ENCODE measurements around the gene HES5. TPM values are rescaled to one million over a fixed set of nuclear protein-coding genes. Genes with fewer than 3 reads are reported as not detected.
A peak's percentile ranks its signal among the peaks of the same experiment; 100 is the strongest.

HES5 gene
- total RNA-seq, 1 donor = not detected

DNA sequence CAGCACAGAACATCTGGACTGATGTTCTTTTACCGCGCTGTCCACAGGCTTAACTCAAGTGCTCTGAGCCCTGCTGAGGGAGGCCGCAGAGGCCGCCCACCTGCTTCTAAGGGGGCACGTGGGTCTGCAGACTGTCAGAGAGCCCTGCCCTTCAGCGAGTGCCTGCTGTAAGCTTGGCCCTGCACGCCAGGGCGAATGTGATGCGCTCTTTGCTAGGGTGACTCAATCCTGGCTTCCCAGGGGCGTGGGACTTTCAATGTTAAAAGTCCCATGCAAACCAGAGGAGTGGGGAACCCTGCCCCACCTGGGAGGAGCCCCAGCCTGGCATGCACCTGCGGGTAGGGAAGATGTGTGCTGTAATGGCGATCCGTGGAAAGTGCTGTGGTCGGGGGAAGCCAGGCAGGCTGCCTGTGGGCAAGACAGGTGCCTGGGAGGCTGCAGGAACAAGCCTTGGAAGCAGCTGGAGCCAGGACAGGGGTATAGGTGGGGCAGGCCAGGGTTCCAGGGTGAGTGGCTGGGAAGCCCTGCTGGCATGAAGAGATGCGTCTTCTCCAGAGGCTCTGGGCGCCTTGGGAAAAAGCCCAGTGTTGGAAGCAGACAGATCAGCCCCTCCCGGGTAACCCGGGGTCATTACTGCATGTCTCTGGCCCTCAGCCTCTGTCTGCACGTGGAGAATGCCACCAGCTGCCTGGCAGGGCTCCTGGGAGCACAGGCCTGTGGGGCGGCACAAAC, 3.1 kb downstream of the HES5 start:
- Histone ChIP-seq H3K27me3 (ENCODE audit: insufficient read depth, low read length) (peaks cover 28% of the 10 kb centered on the region), H4K20me1 (ENCODE audit: insufficient read depth, low read length) (peaks cover 32% of the 10 kb centered on the region), H3K4me3 (ENCODE audit: insufficient read depth, low read length) (peak overlapping the region; percentile 96), H3K27ac (ENCODE audit: low read depth, low read length) (no peak overlapping the region), H3K79me2 (ENCODE audit: insufficient read depth, low read length) (peaks cover 40% of the 10 kb centered on the region), H3K4me1 (ENCODE audit: insufficient read depth, low read length) (peaks cover 20% of the 10 kb centered on the region), H3K36me3 (ENCODE audit: insufficient read depth, low read length) (no peaks in the 10 kb centered on the region), H3K4me2 (ENCODE audit: insufficient read depth, low read length) (peak overlapping the region; percentile 74), H2AFZ (ENCODE audit: low read length) (peak overlapping the region; percentile 56), H3K9me3 (ENCODE audit: low read depth, low read length) (no peaks in the 10 kb centered on the region)
- TF ChIP-seq, protein P1, sequence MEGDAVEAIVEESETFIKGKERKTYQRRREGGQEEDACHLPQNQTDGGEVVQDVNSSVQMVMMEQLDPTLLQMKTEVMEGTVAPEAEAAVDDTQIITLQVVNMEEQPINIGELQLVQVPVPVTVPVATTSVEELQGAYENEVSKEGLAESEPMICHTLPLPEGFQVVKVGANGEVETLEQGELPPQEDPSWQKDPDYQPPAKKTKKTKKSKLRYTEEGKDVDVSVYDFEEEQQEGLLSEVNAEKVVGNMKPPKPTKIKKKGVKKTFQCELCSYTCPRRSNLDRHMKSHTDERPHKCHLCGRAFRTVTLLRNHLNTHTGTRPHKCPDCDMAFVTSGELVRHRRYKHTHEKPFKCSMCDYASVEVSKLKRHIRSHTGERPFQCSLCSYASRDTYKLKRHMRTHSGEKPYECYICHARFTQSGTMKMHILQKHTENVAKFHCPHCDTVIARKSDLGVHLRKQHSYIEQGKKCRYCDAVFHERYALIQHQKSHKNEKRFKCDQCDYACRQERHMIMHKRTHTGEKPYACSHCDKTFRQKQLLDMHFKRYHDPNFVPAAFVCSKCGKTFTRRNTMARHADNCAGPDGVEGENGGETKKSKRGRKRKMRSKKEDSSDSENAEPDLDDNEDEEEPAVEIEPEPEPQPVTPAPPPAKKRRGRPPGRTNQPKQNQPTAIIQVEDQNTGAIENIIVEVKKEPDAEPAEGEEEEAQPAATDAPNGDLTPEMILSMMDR (IDR thresholded peaks at IDR 0.05; ENCODE audit: extremely low read depth, low read depth, low read length) = no peak
- peak; percentile 99 for DNase-seq (ENCODE audit: insufficient read length, low spot score, missing footprints)

DNA sequence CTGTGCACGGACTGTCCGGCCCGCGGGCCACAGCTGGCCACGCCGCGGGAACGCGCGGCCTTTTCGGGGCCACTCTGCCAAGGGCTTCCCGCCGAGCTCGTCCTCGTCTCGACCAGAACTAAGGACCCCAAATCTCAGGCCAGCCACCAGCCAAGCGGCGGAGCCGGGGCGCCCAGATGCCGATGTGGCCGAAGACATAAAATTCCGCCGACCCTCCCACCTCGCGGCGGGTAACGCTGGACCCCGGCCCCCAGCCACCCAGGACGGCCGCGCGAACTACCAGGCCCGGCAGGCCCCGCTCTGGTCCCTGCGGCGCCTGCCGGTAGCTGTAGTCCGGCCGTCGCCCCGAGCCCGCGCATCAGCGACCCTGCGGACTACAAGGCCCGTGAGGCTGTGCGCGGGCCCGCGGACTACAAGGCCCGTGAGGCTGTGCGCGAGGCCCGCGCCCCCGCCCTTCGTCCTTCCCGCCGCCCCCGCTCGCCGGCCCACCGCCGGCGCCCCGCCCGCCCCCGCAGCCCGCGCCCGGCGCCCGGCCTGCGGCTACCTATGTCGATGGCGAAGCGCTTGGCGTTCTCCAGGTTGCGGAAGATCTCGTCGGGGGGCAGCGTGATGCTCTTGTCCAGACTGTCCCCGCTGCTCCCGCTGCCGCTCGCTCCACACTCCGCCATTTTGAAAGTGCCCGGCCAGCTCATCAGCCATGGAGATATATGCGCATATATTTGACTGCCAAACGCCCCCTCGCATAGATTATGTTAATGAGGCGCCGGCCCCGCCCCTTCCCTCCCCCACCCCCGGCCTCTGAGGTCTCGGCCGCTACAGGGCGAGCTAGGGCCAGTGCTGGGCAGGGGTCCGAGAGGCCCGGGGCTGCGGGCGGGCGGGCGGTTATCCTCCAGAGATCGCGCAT, 3.9 kb downstream of the HES5 start, which contains the start of gene PANK4:
Gene PANK4, minus strand, starts transcription at position 677 of the 904 bp plus-strand sequence. Its CDS starts 9 bp downstream, at position 668.
- Histone ChIP-seq H3K9me3 (ENCODE audit: low read depth, low read length) (no peaks in the 10 kb centered on the region), H3K79me2 (ENCODE audit: insufficient read depth, low read length) (peaks cover 47% of the 10 kb centered on the region), H4K20me1 (ENCODE audit: insufficient read depth, low read length) (peaks cover 38% of the 10 kb centered on the region), H3K27ac (ENCODE audit: low read depth, low read length) (peak within 1 kb of the TSS; percentile 76), H3K36me3 (ENCODE audit: insufficient read depth, low read length) (peaks cover under 1% of the 10 kb centered on the region), H3K4me2 (ENCODE audit: insufficient read depth, low read length) (peak within 1 kb of the TSS; percentile 97), H3K4me1 (ENCODE audit: insufficient read depth, low read length) (peaks cover 20% of the 10 kb centered on the region), H3K4me3 (ENCODE audit: insufficient read depth, low read length) (peak within 1 kb of the TSS; percentile 96), H3K27me3 (ENCODE audit: insufficient read depth, low read length) (peaks cover 22% of the 10 kb centered on the region), H2AFZ (ENCODE audit: low read length) (peak within 1 kb of the TSS; percentile 80)
- DNase-seq (ENCODE audit: insufficient read length, low spot score, missing footprints) = peak; percentile 100
- TF ChIP-seq, protein P1 (IDR thresholded peaks at IDR 0.05; ENCODE audit: extremely low read depth, low read depth, low read length) = no peak

DNA sequence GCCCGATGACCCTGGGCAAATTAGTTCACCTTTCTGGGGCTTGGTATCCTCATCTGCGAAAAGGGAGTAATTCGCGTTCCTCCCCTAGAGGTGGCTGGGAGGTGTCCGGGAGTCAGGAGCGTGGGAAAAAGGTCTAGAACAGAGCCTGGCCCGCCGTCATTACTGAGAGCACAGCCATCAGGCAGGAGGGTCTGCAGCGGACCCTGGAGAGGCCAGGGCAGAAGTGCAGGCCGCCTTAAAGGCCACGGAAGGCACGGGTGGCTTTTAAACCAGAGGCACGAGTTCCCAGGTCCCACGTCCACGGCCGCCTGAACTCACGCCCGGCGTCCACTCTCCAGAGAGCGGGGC, 4.5 kb downstream of the HES5 start:
- H3K9me3 ChIP-seq (ENCODE audit: low read depth, low read length) = no peaks in the 10 kb centered on the region
- peaks cover 44% of the 10 kb centered on the region for H4K20me1 ChIP-seq (ENCODE audit: insufficient read depth, low read length)
- TF ChIP-seq, protein P1 (IDR thresholded peaks at IDR 0.05; ENCODE audit: extremely low read depth, low read depth, low read length) = no peak
- peaks cover 16% of the 10 kb centered on the region for H3K27me3 ChIP-seq (ENCODE audit: insufficient read depth, low read length)
- H3K4me2 ChIP-seq (ENCODE audit: insufficient read depth, low read length) = peak overlapping the region; percentile 97
- H3K4me3 ChIP-seq (ENCODE audit: insufficient read depth, low read length) = peak overlapping the region; percentile 96
- H2AFZ ChIP-seq (ENCODE audit: low read length) = peak overlapping the region; percentile 80
- H3K4me1 ChIP-seq (ENCODE audit: insufficient read depth, low read length) = peaks cover 20% of the 10 kb centered on the region
- H3K79me2 ChIP-seq (ENCODE audit: insufficient read depth, low read length) = peaks cover 48% of the 10 kb centered on the region
- no peak for DNase-seq (ENCODE audit: insufficient read length, low spot score, missing footprints)
- H3K36me3 ChIP-seq (ENCODE audit: insufficient read depth, low read length) = peaks cover 7% of the 10 kb centered on the region
- peak overlapping the region; percentile 76 for H3K27ac ChIP-seq (ENCODE audit: low read depth, low read length)

Measured in osteoblast (primary cell).